Upper lobe of left lung (tissue), 4 donors: Measurements from ENCODE around the gene SLIT1.

ENCODE experiments used
- CTCF ChIP-seq, 6 experiments: fragments of 450-650 bp in 4 of 6; fragments of 200-600 bp in 2 of 6; sonication (generic) in 2 of 6; IDR thresholded peaks; one replicate each; pipeline ENCODE4 v1.5.1; 2016 to 2019; ENCODE audit warnings: antibody characterized with exemption in 6 of 6
- POLR2A ChIP-seq, 4 donors: fragments of 450-650 bp; IDR thresholded peaks; one replicate each; pipeline ENCODE4 v1.5.1; 2016 to 2017; ENCODE audit warnings: antibody characterized with exemption in 4 of 4, mild to moderate bottlenecking in 2 of 4

- TF ChIP-seq CTCF (IDR thresholded peaks at IDR 0.05): no peak
- TF ChIP-seq POLR2A (IDR thresholded peaks at IDR 0.05): no peak
Observed at GRCh38 chr10:97140049-97140846, 45.5 kb downstream of the SLIT1 start.
